Left ventricle myocardium superior (tissue), 1 donor: ENCODE measurements around the gene PRKN. TPM values are rescaled to one million over a fixed set of nuclear protein-coding genes. Genes with fewer than 3 reads are reported as not detected.

Experiments
- ATAC-seq: fragments of 200-7000 bp; cut with Tn5 transposase; one replicate; pipeline ENCODE4 v1.9.1; 2020; ENCODE audit warnings: mild to moderate bottlenecking, moderate library complexity
- DNase-seq: peaks from one replicate; pipeline ENCODE4 v3.0.0-alpha.2; 2020
- intact Hi-C: fragments of 100-400 bp; cut with micrococcal nuclease; formaldehyde crosslinking; loops from one replicate; pipeline ENCODE4 v1.11.0; 2022
- total RNA-seq: library from RNA; stranded (reverse); fragmentation: NEBNext Ultra II Directional; extraction: Animal tissue kit (Norgen Biotek cat#: 25700); gene quantifications from one replicate; pipeline ENCODE4 v1.2.1, GENCODE V29; 2021
- donor health status: DM: no; HTN: yes; CAD: no; lungs with severe emphysema.

The PRKN gene
- total RNA-seq, 1 donor from 2014 or later = 23.1 TPM

DNA sequence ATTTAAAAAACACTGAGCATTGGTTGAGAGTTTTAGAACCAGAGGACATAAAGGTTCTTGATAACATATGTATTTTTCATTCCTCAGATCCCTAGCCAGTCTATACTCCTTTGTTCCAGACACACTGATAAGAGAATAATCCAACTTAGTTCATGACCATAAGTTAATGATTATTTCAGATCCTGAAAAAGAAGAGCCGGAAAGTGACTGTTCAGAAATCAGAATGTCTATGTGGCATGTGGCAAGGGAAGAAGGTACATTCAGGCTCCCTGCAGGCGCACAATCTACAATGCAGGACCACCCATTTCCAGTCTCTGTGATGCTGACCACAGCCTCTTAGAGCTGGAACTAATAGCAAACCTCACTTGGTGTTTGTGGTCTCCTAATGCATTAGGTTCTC is 787.0 kb downstream of the PRKN start:
- ATAC-seq (no peak), DNase-seq (no peak)
- intact Hi-C loops = no loop called here

DNA sequence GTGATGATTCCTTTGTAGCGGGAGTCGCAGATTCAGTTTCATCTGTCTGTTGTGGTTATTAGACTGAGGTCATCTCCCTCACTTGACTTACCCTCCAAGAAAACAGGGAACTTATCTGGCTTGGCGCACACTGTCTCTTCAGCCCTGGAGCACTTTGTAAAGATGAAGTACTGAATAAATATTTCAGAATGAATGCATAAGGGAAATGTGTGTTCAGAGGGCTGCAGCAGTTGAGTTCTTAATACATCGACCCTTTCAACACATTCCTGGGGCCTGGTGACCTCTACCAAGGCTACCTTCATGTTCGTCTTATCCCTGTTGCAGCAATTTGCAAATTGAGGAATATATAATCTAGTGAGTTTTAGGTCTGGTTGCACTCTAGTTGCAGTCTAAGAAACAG is 801.2 kb downstream of the PRKN start:
- ATAC-seq (no peak), DNase-seq (no peak)
- intact Hi-C loops = no loop called here

DNA sequence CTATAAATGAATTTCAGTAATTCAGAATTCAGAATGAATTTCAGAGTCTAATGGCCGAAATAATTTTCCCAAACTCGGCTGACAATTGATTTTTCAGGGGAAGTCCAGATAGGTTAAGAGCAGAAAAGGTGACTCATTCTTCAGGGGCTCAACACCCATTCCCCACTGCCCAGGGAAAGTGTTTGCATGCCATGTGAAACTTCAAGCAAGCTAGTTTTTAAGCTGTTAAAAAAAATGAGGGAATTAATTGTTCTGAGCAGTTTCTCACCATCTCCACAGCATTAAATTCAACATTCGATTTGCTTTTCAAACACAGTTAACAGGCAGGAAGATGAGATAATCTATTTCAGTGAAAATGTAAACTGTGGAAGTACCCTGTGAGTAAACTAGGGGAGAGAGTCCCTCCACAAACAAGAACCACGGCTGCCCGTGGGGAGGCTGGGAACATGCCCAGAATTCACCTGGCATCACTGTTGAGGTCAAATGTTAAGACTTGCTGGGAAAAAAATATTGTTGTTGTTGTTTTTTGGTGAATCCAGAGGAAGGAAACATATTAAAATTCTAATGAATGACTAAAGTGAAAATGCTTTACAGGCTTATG is 803.0 kb downstream of the PRKN start:
- no peak for ATAC-seq
- intact Hi-C loops = no loop called here
- DNase-seq = no peak

DNA sequence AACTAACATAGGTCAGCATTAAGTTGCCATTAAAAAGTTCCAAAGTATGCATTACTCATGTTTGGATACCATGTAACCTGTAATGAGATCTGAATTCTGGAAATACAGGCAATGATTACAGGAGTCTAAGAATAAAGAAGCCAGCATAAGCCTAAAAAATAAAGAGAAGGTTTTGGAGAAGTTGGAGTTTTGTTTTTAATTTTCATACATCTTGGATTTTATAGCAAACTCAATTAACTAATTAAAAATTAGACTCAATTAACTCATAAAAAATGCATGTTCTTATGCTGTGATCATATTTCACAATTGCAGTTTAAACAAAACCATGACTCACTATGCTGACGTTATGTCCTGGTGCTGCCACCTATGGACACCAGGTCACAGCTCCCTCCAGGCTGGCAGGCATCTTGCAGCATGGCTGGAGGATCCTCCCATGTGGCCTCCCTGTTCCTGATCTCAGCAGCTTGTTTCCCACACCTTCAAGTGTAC is 804.9 kb downstream of the PRKN start:
- intact Hi-C loops = no loop called here
- ATAC-seq (peak; percentile 84), DNase-seq (peak; percentile 47)

DNA sequence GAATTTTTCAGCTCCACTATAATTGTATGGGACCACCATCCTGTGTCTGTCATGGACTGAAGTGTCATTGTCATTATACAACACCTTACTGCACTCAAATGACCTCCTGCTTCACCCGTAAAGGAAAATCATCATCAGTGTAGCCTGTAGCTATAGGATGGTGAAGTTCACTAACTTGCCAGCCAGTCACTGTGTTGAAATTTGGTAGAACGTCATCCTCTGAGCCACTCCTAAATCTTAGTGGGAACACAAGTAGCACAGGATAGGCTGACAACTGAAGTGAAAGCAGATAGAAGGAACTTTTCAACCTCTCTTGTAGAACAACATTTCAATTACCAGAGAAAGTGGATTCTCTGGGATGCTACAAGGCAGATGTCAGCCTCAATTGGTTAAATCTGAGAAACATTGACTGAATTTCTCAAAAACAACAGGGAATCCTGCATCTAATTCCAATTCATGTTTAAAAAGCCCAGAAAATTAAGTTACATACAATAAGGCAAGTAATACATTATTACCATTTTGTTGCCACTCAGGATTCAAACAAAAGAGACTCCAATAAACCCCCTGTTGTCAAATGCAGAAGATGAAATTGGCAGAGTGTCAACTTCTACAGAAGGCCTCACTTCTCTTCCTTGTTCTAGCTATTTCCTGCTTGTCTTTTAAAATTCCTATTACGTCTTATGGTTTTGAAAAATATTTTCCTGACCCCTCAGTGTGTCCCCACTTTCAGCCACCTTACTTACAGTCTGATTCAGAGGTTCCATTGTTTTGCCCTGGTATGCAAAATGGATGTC is 805.8 kb downstream of the PRKN start:
- DNase-seq (no peak), ATAC-seq (no peak)
- intact Hi-C loops = no loop called here

DNA sequence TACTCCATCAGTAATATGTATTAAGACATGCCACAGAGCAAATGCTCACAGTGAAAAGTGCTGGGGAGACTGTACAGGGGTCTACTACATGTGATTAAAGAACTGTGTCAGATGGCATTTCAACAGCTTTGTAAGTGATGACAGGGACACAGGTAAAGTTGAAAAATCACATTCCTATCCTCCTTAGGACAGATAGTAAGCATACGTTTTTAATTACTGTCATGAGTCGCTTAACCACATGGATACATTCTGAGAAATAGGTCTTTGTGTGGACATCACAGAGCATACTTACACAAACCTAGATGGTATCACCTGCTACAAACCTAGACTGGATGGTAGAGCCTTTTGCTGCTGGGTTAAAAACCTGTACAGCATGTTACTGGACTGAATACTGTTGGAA is 807.9 kb downstream of the PRKN start:
- intact Hi-C loops = no loop called here
- ATAC-seq (no peak), DNase-seq (no peak)

DNA sequence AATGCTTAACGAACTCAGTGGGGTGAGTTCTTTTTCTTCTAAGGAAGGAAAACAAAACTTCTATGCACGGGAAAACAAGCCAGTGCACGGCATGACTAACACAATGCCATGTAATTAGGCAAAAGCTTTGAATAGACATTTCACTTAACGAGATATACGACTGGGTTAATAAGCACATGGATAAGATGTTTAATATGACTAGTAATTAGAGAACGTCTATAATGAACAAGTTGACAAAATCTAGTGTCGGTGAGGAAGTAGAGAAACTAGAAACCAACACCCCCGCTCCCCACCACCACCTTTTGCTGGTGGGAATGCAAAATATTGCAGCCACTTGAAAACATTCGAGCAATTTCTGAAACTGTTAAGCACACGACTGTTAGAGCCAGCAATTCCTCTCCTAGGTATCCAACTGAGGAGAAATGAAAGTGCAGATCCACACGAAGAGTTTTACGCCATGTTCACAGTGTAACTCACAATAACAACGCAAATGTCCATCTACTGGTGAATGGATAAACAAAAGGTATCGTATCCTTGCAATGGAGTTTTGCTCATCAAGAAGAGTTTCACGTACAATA is 808.8 kb downstream of the PRKN start:
- ATAC-seq = no peak
- DNase-seq = no peak
- intact Hi-C loops = no loop called here

DNA sequence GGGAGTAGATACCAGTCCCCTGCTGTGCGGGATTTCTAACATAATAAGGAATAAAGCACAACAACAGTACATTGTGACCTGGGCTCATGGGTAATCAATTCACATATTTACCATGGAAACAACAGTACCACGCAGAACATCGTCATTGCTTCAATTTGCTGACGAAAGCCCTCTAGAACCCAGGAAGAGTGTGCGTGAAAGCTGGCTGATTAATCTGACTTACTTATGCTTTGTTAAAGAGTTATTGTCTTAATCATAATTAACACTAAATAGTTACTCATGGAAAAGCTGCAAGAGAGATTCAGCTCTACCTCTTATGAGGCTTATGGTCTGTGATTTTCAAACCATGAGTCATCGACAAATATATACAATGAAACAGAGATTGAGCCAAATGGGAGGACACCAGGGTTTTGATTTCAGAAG is 809.4 kb downstream of the PRKN start:
- DNase-seq (no peak), ATAC-seq (no peak)
- intact Hi-C loops = no loop called here

DNA sequence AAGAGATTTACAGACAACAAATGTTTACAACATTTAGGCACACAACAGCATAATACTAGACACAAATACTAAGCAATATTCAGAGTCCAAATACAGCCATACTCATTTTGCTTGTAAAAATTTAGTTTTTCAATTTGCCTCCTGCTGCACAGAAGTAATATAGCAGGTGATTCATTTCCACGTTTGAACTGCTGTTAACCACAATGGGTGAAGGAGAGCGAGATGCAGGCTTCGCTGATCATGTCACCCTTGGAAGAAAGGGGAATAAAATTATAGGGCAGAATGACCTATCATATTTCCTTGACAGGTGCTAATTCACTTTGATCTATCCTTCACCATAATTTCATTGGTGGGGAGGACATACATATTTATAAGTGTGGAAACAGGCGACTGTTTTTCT is 809.9 kb downstream of the PRKN start:
- no peak for DNase-seq
- intact Hi-C loops = no loop called here
- ATAC-seq = no peak

DNA sequence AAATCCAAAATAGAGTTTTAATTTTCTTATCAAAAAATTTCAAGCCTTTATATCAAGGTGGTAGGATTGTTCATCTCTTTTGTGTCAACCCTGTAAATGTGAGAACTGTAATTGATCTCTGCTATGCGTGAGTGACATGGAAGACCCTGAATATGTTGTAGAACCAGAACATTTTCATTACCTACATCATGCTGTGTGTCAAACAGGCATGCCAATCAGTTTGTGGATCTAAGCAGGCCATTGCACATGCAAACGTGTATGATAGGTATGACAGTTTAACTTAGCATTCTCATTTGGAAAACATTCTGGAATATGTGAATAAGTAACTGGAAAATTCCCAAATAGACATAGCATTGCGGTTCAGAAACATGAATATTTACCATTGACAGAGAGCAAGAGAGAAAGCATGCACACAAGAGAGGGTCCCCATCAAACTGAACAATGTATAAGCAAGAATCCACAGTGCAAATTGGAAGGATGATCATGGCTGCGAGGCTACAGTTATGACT is 812.1 kb downstream of the PRKN start:
- intact Hi-C loops = no loop called here
- DNase-seq (no peak), ATAC-seq (no peak)

DNA sequence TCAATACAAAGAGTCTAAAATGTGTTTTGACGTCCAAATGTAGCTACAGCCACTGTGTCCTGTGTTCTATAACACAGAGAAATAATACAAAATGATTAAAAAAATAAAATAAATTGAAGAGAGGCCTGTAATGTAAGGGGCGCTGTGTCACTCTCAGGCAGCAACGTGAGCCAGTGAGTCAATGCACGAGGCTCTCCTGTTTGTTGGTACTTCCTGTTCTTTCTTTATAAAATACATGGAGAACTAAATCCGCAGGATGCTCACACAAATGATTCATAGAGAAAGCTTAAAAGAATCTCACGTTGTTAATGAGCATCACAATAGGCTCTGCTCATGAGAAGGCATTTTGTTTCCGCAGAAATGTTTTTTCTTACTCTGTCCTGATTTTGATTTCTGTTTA is 818.7 kb downstream of the PRKN start:
- no peak for ATAC-seq
- intact Hi-C loops = no loop called here

DNA sequence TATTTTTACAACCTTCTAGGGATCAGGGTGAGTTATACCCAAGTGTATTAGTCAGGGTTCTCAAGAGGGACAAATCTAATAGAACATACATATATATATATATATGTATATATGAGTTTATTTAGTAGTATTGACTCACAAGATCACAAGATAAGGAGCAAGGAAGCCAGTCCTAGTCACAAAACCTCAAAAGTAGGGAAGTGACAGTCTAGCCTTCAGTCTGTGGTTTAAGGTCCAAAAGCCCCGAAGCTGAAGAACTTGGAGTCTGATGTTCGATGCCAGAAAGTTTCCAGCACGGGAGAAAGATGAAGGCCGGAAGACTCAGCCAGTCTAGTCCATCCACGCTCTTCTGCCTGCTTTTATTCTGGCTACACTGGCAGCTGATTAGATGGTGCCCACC is 821.0 kb downstream of the PRKN start:
- intact Hi-C loops = no loop called here
- no peak for DNase-seq
- ATAC-seq = no peak

More for the DNA sequence above, 818.7 kb downstream of the PRKN start:
- DNase-seq = no peak

DNA sequence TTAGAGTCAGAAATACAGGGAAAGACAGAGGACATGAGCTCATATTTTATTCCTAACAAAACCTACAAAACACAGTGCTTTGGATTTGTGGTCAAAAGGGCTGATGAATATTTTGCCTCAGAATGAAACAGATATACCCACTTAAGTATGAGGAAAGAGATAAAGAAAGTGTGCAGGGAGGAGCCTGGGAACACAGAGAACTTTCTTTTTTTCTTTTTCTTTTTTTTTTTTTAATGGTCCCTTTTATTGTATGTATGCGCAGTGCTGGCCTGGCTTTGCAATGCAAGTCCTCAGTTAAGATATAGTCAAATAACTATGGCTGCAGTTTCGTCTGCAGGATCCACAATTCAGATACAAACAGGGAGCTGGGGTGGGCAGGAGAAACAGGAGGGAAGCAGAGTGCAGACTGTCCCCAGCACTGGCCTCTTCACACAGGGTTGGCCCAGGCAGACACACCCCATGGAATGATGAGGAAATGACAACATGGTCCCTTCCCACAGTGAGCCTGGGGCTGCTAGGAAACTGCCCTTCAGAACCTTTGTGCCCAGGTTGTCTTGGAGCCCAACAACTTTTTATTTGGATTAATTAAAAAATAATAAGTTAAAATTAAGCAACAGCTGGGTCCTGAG is 823.9 kb downstream of the PRKN start:
- no peak for DNase-seq
- intact Hi-C loops = no loop called here
- no peak for ATAC-seq

DNA sequence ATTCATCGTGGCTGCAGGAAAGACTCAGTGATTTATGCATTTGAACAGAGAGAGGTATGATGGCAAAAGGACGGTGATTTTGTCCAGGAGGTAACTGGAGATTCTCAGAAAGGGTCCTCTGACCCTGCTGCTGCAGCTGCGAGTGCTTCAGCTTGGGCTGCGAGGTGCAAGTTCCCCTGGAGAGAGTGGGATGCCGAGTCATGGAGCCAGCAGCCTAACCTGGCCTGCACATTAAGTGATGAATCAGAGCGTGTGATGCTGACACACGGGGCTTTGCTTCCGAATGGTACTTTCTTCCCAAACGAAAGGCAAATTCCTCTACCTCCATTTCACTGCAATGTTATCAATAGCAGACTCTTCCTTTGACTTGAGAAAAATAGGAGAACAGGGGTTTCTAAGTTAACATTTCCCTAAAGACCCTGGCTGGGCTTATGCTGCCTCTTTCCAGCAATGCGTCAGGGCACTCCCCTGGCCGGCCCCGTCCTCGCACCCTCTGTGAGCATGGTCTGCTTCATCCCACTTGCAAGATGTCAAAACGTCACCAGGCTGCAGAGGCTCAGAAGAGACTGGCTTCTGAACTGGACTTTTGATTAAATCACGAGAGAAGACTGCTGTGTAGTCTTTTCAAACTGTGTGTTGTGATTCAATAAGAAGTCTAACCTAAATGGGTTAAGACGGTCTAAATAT is 825.7 kb downstream of the PRKN start:
- ATAC-seq (no peak), DNase-seq (no peak)
- intact Hi-C loops = no loop called here

DNA sequence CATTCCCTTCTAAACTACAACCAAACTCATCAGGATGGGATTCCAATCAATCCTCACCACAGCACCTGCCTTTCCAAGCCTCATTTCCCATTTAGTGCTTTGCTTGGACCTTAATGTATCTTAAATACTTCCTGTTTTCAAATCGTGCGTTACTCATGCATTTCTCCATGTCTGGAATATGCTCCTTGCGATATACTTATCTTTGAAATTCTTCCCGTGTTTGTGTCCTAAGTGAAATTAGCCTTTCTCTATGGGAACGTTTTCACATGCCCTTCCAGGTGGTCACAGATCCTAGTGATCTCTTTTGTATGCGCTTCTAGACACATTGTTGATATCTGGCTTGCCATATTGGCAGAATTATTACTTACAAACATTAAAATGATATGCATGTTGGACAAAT is 833.1 kb downstream of the PRKN start:
- DNase-seq (no peak), ATAC-seq (no peak)
- intact Hi-C loops = no loop called here

DNA sequence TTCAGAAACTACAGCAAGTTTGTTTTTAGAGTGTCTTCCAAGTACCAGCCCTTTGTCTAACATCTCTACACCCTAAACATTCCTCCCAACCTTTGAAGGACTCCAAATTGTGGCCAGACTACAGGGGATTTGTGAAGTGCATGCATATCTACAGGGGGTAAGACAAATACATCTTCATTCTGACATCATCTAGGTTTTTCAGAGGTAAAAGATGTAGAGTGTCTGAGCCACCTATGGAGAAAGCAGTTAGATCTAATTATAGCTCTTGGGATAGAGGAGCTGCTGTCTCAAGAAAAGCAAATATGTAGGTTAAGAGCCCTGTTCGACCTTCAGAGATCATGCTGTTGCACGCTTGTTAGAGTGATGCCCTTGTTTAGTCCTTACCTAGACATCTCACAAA is 836.0 kb downstream of the PRKN start:
- intact Hi-C loops = no loop called here
- DNase-seq = no peak
- ATAC-seq = no peak

DNA sequence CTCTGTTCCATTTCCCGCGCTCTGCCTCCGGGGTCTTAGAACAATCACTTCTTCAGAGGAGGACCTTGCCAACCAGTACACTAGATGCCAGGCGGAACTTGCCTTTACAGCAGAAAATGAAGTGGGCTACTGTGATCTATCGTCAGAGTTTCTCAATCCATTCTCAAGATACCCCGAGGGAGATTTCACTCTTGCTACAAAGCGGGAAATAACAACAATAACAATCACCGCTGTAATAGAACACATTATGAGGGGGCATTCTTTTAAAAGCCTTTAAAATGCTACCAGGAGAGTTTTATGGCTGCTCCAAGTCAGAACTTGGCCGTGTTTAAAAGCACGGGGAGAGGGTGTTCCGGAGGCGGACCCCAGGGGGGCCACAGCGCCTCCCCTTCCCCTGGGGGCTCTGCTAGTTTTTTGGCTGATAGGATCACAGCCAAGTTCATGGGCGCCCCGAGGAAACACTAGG is 836.7 kb downstream of the PRKN start:
- intact Hi-C loops = no loop called here
- no peak for DNase-seq
- ATAC-seq = no peak

DNA sequence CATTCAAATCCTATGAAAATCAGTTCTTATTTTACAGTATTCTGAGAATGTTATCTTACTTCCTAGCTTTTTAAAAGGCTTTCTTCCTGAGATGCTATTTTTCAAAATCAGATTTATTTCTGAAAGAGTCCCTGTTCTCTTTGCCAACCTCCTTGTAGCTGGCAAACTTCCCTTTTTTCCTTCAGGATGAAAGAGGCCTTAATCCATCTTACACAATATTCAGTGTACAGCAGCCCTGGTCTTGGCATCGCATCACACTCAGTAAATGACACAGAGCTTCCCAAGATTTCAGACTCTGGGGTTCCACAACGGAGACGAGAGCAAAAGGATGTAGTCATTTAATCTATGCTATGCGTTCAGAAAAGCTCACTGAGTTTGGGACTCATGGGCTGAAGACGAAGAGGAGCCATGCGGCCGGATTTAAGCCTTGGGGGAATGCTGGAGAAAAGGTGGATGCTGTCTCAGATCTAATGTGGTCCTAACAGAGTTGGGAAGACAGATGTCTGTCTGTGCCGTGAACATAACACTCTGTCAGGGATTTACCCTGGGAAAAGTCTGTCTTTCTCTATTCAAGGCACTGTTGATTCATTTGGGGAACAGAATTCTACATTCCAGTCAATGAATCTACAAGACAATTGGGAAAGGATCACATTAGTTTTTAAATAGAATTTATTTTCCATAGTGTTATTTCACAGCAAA is 837.3 kb downstream of the PRKN start:
- intact Hi-C loops = no loop called here
- no peak for ATAC-seq
- DNase-seq = no peak

DNA sequence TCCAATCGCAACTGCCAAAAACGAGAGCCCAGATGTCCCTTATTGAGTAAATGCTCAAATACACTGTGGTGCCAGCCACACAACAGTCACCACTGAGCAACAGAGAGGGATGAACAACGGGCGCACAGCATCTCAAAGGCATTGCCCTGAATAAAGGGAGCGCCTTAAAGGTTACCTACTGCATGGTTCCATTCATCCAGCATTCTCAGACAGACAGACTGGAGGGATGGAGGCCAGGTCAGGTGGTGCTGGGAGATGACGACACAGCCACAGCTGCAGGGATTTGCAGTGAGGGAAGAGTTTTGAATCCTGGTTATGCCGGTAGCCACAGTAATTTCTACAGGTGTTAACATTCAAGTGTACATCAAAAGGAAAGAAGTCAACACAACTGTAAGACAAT is 838.2 kb downstream of the PRKN start:
- intact Hi-C loops = no loop called here
- DNase-seq (no peak), ATAC-seq (no peak)
